A549 (cell line): Measurements from ENCODE around the gene TPSAB1.

Experiments used
- BHLHE40 ChIP-seq: IDR thresholded peaks from 2 replicates; pipeline ENCODE4 v1.6.1; 2012; ENCODE audit warnings: low read depth, low read length, inconsistent platforms
- CTCF ChIP-seq: fragments of >200 bp; sonication (Bioruptor Twin); formaldehyde crosslinking; IDR thresholded peaks from 3 replicates; pipeline ENCODE4 v1.5.1; 2016
- NPAS2 ChIP-seq: fragments of 250-450 bp; sonication (Bioruptor Pico); IDR thresholded peaks from 2 replicates; pipeline ENCODE4 v1.8.0; 2022; ENCODE audit warnings: mild to moderate bottlenecking, moderate library complexity, borderline replicate concordance
- PBX3 ChIP-seq: IDR thresholded peaks from 2 replicates; pipeline ENCODE4 v1.6.1; 2012
- POLR2A ChIP-seq: IDR thresholded peaks from 2 replicates; pipeline ENCODE4 v1.6.1; 2012; ENCODE audit warnings: mild to moderate bottlenecking, low read length
- POLR2AphosphoS2 ChIP-seq: conservative IDR thresholded peaks from 2 replicates; pipeline ENCODE4 v1.6.1; 2012; ENCODE audit warnings: low read length, improper control_type of control experiment, inconsistent platforms
- RAD21 ChIP-seq, 2 experiments: fragments of >200 bp in 1 of 2; sonication (Bioruptor Twin) in 1 of 2; formaldehyde crosslinking in 1 of 2; IDR thresholded peaks in 1 of 2; conservative IDR thresholded peaks in 1 of 2; 2 replicates in 1 of 2; 3 replicates in 1 of 2; pipeline ENCODE4 v1.6.1; 2012 to 2018; ENCODE audit warnings: inconsistent platforms in 1 of 2
- REST ChIP-seq: fragments of 200-600 bp; sonication (generic); IDR thresholded peaks from 2 replicates; pipeline ENCODE4 v1.6.1; 2016; ENCODE audit warnings: antibody characterized with exemption, mild to moderate bottlenecking, moderate library complexity
- RFX5 ChIP-seq: fragments of 450-650 bp; IDR thresholded peaks from 2 replicates; pipeline ENCODE4 v1.7.1; 2014; ENCODE audit warnings: antibody characterized with exemption, mild to moderate bottlenecking, moderate library complexity
- SMC3 ChIP-seq: fragments of >200 bp; sonication (Bioruptor Twin); formaldehyde crosslinking; IDR thresholded peaks from 3 replicates; pipeline ENCODE4 v1.6.1; 2018; ENCODE audit warnings: inconsistent platforms
- ZFP36 ChIP-seq: fragments of 450-650 bp; IDR thresholded peaks from 2 replicates; pipeline ENCODE4 v1.6.1; 2014; ENCODE audit warnings: borderline replicate concordance; ENCODE audit not compliant: partially characterized antibody
- TF ChIP-seq, protein P1 (sequence below): IDR thresholded peaks from 2 replicates; pipeline ENCODE4 v1.6.1; 2012; ENCODE audit warnings: low read depth, borderline replicate concordance

DNA sequence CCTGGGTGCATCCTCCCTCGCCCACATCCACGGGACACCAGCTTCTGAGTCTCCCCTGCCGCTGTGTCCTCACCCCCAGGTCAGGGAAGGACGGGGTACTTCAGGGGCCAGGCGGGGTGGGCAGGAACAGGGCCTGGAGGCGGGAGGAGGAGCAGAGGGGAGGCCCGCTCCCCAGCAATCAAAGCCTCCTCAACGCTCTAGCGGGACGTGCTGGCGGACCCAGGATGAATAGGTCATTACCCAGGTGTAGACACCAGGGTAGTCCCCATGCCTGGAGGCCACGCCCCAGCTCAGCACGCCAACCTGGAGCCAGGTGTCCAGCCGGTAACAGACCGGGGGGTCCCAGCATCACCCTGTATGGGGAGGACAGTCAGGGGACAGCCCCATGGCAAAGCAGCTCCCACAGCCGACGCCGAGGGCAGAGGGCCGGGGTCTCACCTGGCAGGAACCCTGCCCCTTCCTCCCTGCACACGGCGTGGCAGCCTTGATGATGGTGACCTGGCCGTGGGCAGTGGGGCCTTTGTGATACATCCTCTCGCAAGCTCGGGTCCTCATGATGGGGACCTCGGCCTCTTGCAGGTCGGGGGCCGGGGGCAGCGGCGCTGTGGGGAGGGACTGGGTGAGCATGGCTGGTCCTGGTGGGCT lies 39.6 kb downstream of the TPSAB1 start:
- TF ChIP-seq NPAS2 (CRISPR knock-in tag), result no peak
- TF ChIP-seq RAD21 (conservative IDR thresholded peaks at IDR 0.05 in 1 of 2, IDR thresholded peaks at IDR 0.05 in 1 of 2), result no peak
- TF ChIP-seq CTCF, result no peak
- TF ChIP-seq ZFP36, result no peak
- TF ChIP-seq POLR2A, result no peak
- no peak for TF ChIP-seq REST
- no peak for TF ChIP-seq BHLHE40
- TF ChIP-seq POLR2AphosphoS2, result no peak
- no peak for TF ChIP-seq RFX5
- TF ChIP-seq PBX3, result no peak
- TF ChIP-seq, protein P1, sequence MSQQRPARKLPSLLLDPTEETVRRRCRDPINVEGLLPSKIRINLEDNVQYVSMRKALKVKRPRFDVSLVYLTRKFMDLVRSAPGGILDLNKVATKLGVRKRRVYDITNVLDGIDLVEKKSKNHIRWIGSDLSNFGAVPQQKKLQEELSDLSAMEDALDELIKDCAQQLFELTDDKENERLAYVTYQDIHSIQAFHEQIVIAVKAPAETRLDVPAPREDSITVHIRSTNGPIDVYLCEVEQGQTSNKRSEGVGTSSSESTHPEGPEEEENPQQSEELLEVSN, result no peak
- TF ChIP-seq SMC3, result no peak
